Muscle of arm (tissue), 12 donors: Measurements from ENCODE around the gene TRABD. TPM values are rescaled to one million over a fixed set of nuclear protein-coding genes. Genes with fewer than 3 reads are reported as not detected.
A peak's percentile ranks its signal among the peaks of the same experiment; 100 is the strongest.

Source experiments
- DNase-seq: peaks from one replicate; pipeline ENCODE4 v3.0.0-alpha.2; 2013
- polyA plus RNA-seq, 12 donors: library from polyadenylated mRNA; unstranded; fragments of 120-200 nt; gene quantifications; one replicate each; pipeline ENCODE4 v1.2.1, GENCODE V29; 2013; ENCODE audit not compliant: insufficient read length in 12 of 12

Gene TRABD
- polyA plus RNA-seq, 12 donors: 13.4 to 21.8 (median 15.0) TPM; not detected in 1

DNA sequence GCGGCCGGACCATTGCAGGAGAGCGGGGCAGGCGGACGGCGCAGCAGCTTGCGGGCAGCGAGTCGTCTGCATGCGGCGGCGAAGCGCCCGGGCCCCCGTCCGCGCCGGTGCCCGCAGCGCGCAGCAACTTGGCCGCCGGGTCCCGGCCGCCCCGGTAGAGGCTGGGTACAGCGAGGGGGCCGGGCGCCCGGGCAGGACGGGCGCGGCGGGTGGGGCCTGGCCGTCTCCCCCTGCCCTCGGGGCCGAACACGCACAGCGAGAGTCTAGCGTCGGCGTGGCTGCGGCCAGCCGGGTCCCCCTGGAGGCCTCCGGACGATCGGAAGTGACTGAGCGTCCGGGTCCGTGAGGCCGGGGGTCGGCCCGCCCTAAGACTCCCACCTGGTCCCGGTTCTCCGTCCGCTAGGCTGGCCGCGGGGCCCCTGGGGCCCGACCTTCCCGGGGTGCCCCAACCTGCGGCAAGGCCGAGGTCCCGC is 775 bp upstream of the TRABD start:
- no peak for DNase-seq

DNA sequence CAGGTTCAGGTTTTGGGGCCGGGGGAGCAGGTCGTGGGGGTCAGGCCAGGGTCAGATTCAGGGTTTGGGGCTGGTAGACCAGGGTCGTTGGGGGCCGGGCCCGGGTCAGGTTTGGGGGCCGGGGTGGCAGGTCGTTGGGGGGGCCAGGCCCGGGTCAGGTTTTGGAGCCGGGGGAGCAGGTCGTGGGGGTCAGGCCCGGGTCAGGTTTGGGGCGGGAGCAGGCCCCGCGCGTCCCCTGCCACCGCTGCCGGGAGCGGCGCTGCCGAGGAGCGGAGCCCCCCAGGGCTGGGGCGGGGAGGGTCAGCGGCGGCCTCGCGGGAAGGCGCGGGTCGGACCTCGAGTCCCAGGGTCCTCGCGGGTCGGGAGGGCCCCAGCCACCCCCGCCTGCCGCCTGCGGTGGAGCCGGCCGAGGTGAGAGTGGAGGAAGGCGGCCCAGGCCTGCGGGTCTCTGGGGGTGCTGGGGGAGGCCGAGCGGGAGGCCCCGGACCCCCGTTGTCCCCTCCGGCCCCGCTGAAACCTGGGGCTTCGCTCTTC is 535 bp downstream of the TRABD start:
- no peak for DNase-seq

DNA sequence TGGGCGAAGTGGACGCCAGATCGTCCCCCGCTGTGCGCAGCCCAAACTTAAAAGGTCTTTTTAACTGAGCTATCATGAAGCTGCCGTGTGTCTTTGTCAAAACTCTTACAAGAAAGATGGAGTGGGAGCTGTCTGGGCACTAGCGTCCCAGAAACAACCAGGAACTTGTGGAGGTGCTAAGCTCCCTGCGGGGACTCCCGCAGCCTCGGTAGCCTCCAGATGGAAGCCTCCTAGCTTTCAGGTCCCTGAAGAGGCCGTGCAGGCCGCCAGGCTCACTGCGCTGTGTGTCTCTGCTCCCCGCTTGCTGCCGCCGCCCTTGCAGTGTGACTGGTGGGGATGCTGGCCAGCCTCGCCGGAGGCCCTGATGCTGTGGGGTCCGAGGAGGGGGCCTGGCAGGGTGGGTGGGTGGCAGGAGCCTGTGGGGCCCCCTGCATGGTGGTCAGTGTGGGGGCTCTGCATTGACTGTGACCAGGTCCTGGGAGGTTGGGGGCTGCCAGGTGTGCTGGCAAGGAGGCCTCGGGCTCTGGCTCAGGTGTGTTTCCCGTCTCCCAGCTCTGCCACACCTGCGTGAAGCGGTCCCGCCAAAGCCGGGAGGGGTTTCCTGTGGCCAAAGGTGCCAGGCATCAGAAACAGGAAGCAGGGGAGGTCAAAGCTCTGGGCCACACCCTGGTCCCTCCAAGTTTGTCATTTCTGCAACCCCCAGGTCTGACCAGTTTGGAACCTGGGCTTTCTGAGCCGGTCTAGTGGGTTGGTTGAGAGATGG is 1.2 kb downstream of the TRABD start:
- no peak for DNase-seq

DNA sequence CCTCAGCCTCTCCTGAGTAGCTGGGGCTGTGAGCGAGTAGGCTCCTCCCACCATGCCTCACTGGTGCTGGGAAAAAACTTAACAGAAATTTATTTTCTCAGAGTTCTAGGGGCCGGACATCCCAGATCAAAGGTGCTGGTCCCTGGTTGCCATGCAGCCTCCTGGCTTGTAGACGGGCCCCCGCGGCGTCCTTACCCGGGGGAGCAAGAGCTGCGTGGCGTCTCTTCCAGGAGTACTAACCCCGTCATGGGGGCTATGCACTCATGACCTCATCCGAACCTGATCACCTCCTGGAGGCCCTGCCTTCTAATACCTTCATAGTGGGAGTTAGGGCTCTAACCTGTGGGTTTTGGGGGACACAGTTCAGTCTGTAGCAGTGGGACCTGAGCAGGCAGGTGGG is 2.6 kb downstream of the TRABD start:
- DNase-seq: no peak

DNA sequence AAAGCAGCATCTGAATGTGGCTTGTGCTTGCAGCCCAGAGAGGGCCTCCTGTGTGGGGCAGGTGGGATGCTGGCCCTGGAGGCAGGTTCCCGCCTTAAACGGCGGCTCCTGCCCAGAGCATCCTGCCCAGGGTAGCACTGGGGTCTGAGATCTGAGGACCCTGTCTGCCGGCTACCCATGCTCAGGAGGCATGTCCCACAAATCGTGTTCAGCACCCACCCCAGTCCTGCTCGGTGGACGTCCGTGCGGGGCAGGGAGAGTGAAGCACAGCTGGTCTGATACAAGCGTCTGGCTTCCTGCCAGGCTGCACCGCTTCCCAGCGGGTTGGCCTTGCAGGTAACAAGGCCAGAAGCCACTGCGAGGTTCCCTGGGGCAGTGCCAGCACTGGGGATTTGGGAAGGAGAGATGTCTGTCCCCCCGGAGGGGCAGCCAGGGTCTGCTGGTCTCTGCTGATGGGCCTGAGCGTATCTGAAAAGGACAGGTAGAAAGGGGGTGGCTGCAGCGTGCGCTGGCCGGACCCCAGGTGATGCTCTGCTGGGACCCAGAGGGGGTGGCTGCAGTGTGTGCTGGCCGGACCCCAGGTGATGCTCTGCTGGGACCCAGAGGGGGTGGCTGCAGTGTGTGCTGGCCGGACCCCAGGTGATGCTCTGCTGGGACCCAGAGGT is 3.6 kb downstream of the TRABD start:
- DNase-seq: no peak

DNA sequence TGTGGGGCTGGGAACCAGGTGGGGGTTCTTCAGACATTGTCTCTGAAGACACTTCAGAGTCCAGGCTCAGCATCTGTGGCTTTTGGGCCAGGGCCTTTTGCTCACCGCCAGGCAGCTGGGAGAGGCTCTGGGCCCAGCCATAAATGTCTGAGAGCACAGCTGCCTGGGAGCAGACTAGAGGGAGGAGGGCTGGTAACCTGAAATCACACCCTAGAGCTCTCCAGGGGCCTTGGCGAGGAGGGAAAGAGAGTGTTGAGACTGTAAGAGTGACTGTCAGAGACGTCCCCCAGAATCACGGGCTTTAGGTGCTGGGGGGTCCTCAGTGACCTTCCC is 4.1 kb downstream of the TRABD start:
- peak; percentile 54 for DNase-seq

DNA sequence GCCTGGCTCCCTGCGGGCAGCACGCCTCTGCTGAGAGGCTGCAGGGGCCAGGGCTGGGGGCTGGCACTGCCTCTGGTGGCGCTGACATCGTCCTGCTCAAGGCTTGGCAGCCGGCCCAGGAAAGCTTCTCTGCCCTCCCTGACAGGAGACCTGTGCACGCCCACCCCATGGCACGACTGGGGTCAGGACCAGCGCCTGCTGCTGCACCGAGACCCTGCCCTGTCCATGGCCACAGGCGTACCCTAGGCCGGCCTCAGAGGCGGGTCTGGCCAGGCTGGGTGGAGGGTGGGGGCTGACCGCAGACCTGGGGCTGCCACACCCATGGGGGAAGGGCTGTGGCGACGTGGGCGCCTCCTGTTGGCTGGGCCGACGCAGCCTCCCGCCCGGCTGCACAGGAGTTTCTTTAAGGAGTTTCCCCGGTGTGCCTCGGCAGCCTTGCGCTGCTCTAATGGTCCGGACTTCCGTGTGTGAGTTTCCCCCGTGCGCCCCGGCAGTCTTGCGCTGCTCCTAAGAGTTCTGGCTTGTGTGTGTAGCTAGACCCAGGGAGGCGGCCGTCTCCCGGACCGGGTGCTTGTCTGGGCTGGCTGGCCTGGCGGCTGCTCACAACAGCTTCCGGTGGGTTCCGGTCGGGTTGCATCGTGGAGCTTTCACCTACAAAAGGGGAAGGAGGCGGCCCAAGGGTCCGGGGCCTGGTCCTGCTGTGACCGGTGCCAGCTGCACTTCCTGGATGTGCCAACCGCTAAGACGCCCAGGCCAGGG is 4.6 kb downstream of the TRABD start:
- DNase-seq: no peak

DNA sequence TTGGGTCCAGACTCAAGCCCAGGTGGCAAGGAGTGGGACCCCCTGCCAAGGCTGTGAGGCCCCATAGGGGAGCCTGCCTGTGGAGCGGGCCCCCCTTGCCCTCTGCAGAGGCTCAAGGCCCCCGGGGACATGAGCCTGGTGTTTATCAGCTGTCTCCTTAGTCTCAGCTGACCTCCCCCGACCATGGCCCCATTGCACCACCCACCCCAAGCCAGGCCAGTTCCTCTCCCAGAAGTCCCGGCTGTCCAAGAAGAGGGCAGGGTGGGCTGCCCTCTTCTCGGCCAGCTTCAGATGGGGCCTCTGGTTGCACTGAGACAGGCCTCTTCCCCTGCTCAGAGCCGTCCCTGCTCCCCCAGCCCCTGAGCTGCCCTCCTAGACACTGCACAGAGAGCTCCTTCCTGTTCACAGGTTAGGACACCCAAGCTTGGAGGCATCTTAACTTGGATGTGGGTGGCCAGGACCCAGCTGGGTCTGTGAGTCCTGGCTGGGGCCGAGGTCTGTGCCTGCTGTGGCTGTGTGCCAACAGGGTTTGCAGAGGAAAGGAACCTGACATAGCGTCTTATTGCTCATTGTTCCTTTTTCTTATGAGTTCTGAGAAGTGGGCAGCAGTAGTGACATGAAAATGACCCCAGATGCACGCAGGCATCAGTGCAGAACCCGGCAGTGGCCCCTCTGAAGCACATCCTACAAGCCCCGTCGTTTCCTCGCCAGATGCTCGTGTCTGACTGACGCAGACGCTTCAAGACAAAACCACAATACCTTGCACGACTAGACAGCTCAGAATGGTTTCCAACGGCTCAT is 5.4 kb downstream of the TRABD start:
- DNase-seq: no peak

DNA sequence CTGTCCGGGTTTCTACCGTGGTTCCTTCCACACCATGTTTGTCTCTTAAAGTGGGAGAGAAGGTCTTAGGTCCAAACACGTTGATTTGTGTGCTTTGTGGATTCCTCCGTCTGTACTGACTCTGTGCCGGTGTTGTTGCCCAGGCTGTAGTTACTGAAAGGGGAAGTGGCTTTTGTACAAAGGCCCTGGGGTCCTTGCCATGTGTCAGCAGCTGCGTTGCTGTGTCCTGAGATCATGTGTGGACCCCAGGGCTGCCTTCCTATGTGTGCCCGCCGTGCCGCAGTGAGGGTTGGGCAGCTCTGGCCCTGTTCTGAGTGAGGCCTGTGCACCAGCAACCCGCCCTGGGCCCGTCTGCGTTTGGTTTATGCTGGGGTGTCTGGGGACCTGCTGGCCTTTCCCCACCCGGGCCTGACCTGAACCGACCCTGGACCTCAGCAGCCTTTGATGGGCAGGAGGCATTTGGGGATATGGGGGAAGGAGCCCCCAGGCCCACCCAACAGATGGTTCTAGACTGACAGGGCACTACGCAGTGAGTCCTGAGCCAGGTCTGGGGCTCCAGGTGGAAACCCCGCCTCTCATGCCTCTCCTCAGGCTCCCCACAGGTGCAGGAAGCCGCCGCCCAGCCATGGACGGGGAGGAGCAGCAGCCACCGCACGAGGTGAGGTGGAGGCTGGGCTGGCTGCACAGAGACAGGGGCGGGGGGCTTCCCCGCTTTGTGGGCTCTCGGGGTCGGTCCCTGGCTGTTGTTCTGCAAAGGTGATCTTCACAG is 6.9 kb downstream of the TRABD start:
- no peak for DNase-seq

DNA sequence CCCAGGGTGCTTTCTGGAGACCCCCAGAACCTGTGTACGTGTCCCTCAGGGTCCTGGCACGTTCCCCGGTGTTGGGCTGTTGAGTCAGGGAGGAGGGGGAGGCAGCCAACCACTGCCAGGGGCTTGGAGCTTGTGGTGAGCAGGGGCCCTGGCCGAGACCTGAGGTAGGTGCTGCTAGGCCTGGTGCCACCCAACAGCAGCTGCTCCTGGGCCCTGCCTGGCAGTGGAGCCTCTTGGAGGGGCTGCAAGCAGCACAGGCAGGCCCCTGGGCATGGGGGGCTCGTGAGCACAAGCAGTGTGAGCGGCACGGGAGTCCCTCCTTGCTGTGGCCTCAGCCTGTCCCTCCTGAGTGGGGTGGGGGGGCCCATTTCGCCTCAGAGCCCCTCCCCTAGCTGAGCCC is 7.9 kb downstream of the TRABD start:
- no peak for DNase-seq

DNA sequence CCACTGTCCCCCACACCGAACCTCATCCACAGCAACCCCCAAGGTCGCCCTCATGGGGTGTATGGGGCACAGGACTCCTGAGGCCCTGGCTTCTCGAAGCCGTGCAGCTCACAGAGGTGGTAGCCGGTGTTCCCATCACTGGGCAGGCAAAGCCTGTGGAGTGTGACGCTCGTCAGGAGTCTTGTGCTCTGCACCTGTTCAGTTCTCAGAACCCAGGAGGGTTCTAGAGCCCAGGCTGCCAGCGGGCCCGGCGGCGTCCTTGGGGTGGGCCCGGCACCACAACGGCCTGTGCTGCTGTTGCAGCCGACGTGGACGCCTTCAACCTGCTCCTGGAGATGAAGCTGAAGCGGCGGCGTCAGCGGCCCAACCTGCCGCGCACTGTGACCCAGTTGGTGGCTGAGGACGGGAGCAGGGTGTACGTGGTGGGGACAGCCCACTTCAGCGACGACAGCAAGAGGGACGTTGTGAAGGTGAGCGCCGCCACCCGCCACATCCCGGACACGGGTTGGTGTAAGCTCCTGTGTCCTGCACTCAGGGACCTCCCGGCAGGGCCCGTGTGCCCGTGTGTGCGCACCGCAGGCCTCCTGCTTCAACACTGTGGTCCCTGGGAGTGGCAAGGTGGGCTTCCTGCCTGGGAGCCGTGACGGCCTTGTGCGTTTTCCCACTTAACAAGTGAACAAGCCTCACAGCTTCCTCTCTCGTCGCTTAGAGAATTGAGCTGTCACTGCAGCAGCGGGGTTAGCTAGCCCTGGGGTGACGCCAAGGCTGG is 8.5 kb downstream of the TRABD start:
- DNase-seq: no peak

DNA sequence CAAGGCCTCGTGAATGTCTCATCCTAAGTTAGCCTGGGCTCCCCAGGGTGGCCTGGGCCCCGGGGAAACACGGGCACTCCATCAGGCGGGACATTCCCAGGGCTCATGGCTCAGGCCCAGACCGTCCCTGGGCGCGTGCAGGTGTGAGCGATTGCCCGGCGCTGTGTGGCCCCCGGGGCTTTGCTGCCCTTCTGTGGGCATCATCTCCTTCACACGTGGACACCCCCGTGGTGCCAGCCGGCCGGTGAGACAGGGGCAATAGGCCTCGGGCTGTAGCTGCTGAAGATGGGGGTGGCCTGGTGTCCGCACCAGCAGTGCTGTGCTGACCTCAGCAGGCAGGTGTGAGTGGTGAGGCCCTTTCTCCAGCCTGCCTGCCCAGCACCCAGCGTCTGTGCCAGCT is 10.5 kb downstream of the TRABD start:
- no peak for DNase-seq

DNA sequence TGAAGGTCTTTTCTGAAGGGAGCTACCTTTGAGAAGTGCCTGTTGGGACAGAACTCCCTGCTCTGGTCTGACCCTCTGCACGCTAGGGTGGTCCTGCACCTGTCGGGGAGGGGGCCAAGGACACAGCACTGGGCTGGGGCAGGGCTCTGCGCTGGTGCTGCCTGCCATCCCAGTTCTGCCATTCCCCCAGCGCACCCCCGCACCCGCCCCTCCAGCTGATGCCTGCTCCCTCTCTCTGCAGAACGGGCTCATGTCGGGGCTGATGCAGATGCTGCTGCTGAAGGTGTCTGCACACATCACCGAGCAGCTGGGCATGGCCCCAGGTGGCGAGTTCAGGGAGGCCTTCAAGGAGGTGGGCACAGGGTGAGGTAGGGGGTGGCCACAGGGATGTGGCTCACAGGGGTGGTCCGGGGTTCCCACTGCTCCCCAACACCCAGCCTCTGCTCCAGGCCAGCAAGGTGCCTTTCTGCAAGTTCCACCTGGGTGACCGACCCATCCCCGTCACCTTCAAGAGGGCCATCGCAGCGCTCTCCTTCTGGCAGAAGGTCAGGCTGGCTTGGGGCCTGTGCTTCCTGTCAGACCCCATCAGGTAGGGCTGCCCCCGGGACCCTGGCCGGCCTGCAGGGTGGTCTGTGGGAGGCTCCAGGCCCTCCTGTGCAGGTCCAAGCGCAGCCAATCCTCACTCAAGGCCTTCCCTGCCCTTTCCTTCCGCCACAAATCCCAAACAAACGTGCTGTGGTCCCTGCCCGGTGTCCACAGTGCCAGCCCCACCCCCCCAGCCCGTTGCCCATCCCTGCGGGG is 11.5 kb downstream of the TRABD start:
- DNase-seq: no peak

DNA sequence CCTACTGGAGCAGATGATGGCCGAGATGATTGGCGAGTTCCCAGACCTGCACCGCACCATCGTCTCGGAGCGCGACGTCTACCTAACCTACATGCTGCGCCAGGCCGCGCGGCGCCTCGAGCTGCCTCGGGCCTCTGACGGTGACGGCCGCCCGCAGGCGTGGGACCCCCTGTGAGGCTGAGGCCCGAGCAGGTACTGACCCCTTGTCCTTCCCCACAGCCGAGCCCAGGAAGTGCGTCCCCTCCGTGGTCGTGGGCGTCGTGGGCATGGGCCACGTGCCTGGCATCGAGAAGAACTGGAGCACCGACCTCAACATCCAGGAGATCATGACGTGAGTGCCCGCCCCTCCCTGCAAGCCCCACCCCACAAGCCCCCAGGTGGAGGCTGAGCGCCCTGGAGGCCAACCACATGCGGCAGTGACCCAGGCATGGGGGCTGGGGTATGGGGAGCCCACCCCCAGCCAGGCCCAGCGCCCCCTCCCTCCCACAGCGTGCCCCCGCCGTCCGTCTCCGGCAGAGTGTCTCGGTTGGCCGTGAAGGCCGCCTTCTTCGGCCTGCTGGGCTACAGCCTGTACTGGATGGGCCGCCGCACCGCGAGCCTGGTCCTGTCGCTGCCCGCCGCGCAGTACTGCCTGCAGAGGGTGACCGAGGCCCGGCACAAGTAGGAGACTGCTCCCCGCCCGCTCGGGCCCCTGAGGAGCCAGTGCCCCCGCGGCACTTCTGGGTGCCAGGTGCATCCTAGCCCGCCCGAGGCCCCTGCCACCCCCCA is 12.3 kb downstream of the TRABD start:
- no peak for DNase-seq

DNA sequence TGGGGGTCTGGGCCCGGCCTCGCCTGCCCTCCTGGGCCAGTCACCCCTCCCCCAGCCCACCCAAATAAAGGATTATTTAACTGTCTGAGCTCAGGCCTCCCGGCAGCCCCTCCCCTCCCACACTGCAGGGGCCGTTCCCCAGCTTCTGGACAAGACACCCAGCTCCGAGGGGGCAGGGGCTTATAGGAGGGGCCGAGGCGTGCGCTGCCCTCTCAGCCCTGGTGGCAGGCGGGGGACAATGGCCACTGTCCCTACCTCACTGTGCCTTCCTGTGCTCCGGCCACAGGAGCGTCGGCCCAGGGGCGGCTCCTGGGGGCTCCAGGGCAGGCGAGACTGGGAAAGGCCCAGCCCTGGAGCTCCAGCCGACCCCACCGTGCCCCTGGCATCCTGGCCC is 12.9 kb downstream of the TRABD start:
- no peak for DNase-seq

DNA sequence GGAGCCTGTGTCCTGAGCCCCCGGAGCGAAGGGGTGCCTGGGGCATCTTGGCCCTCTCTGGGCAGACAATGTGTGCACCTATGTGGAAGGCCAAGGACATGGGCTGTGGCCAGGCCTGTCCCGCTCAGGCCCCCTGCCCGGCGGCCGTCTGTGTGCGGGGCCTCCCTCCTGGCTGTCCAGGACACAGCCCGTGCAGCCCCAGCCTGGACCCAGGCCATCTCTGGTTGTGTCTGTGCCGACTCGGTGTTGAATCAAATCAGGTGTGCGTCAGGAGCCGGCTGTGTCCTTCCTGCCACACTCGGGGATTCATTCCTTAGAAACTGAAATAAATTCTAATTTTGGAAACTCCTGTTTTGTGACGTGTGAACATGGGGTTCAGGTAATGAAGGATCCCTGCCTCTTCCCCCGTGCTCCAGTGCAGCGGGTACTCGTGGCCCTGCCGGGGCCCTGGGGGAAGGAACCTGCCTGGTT is 13.6 kb downstream of the TRABD start:
- DNase-seq: no peak

DNA sequence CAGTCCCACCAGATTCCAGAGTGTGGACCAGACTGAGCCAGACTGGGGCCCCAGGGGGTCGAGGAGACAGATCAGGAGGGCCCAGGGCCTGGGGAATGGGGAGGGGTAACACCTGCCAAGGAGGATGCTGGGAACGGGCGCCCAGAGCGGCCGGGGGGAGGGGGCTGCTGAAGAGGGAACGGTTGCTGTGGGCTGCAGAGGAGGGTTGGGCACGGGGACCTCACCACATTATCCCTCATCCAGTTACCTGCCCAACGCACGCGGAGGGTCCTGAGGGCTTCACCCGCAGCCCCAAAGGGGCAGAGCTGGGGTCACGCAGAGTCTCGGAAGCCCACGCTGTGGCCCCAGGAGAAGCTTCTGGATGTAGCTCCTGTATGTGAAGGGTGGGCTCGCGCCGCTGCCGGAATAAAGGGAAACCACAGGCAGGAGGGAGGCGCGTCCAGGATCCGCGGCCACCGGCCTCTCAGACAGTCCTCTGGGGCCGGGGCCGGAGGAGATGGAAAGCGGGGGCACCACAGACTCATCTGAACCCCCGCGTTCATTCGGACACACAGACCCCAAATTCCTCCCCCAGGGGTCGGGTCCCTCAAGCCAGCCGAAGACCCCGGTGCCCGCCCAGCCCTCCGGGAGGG is 14.2 kb downstream of the TRABD start:
- no peak for DNase-seq
